ENCODE data around the gene FBXO42. TPM values are rescaled to one million over a fixed set of nuclear protein-coding genes. Genes with fewer than 3 reads are reported as not detected.

The FBXO42 gene
- total and polyA plus RNA-seq, 2 donors (not counting 3 experiments of a cell fraction or from before 2014, with no cell fraction given): 16.3 to 20.4 TPM

DNA sequence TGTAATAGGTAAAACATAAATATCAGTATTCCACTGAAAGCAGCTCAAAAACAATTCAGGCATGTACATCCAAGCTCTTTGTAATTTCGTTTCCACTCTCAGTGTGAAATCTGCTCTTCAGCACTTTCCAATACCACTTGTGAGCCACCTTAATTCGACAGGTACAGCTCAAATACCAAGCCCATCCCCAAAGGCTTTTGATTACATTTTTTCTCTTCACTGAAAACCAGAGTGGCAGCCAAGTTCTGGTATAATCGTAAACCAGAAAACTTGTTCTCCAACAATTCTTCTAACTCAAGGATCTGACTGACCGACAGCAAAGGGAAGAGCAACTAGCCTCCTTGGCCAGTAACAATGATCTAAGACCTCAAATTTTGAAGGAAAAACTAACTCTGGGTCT, 36.8 kb downstream of the FBXO42 start:
- Histone ChIP-seq H3K9me1 (replicated peaks; ENCODE audit: control insufficient read depth, extremely low read depth, insufficient read depth, low read length) (no peaks in the 10 kb centered on the region), H3K4me3 (replicated peaks in 1 of 3; ENCODE audit: insufficient read depth in 1 of 3, low read depth in 1 of 3, low read length in 3 of 3) (no peak overlapping the region), H4K20me1 (replicated peaks; ENCODE audit: control insufficient read depth, extremely low read depth, insufficient read depth, low read length) (no peaks in the 10 kb centered on the region), H3K9me3 (replicated peaks; ENCODE audit: control insufficient read depth, insufficient read depth, low read length) (no peaks in the 10 kb centered on the region), H3K4me1 (ENCODE audit: control insufficient read depth, extremely low read depth, insufficient read depth, low read length) (no peaks in the 10 kb centered on the region), H3K79me2 (ENCODE audit: control insufficient read depth, insufficient read depth, low read length) (peaks cover 19% of the 10 kb centered on the region), H2AFZ (ENCODE audit: low read depth, low read length) (no peak overlapping the region), H3K27ac (ENCODE audit: insufficient read depth, low read depth, low read length) (no peak overlapping the region), H3K9ac (replicated peaks; ENCODE audit: extremely low read depth, insufficient read depth, low read length) (no peak overlapping the region), H3K27me3 (ENCODE audit: control insufficient read depth in 2 of 2, insufficient read depth in 2 of 2, low read length in 2 of 2) (no peaks in the 10 kb centered on the region), H3K4me2 (ENCODE audit: insufficient read depth, low read length) (no peak overlapping the region), H3K36me3 (ENCODE audit: control insufficient read depth in 2 of 2, extremely low read depth in 1 of 2, insufficient read depth in 2 of 2, low read length in 2 of 2) (peaks cover 0 to 11% of the 10 kb centered on the region in 2 experiments)
- DNase-seq (ENCODE audit: low read depth, low spot score) (no peak), FAIRE-seq (no peak)
- intact Hi-C loops (cut with micrococcal nuclease): no loop called here
- BruUV-seq (replicated peaks): no TSS peak
- dilution Hi-C loops (cut with MboI; ENCODE audit: extremely low pct_ligation_motif_present, low sequenced_read_pairs): no loop called here
- CTCF ChIA-PET: interaction anchor here (0.6 to 1.2 kb wide), 2 partner anchors 30 to 237 kb away, joined by 3 read pairs; no protein-coding TSS in a partner anchor
- TF ChIP-seq JUN (IDR thresholded peaks at IDR 0.05; ENCODE audit: borderline replicate concordance, insufficient read depth, insufficient read length, low read depth) (no peak), POLR2A (IDR thresholded peaks at IDR 0.05; ENCODE audit: low read depth, low read length) (no peak), EZH2 (IDR thresholded peaks at IDR 0.05; ENCODE audit: borderline replicate concordance, low read depth, low read length, severe bottlenecking) (no peak), FOS (IDR thresholded peaks at IDR 0.05; ENCODE audit: borderline replicate concordance, insufficient read depth, low read length) (no peak), MYC (IDR thresholded peaks at IDR 0.05; ENCODE audit: low read depth, low read length) (no peak), GATA2 (IDR thresholded peaks at IDR 0.05; ENCODE audit: insufficient read depth, insufficient read length, low read depth, low read length) (no peak), POLR2AphosphoS5 (IDR thresholded peaks at IDR 0.05; ENCODE audit: insufficient read depth, low read depth, low read length) (no peak)
- TF ChIP-seq, protein P1, sequence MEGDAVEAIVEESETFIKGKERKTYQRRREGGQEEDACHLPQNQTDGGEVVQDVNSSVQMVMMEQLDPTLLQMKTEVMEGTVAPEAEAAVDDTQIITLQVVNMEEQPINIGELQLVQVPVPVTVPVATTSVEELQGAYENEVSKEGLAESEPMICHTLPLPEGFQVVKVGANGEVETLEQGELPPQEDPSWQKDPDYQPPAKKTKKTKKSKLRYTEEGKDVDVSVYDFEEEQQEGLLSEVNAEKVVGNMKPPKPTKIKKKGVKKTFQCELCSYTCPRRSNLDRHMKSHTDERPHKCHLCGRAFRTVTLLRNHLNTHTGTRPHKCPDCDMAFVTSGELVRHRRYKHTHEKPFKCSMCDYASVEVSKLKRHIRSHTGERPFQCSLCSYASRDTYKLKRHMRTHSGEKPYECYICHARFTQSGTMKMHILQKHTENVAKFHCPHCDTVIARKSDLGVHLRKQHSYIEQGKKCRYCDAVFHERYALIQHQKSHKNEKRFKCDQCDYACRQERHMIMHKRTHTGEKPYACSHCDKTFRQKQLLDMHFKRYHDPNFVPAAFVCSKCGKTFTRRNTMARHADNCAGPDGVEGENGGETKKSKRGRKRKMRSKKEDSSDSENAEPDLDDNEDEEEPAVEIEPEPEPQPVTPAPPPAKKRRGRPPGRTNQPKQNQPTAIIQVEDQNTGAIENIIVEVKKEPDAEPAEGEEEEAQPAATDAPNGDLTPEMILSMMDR (IDR thresholded peaks at IDR 0.05; ENCODE audit: extremely low read depth in 1 of 2, insufficient read depth in 1 of 2, low read depth in 1 of 2, low read length in 2 of 2): no peak
- TF ChIP-seq, protein P2, sequence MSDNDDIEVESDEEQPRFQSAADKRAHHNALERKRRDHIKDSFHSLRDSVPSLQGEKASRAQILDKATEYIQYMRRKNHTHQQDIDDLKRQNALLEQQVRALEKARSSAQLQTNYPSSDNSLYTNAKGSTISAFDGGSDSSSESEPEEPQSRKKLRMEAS (IDR thresholded peaks at IDR 0.05; ENCODE audit: insufficient read depth, insufficient read length): no peak
- POLR2A ChIA-PET: no interaction called here

All from endothelial cell of umbilical vein (primary cell).